HCT116 (cell line): Measurements from ENCODE around the gene PRKAG2. TPM values are rescaled to one million over a fixed set of nuclear protein-coding genes. Genes with fewer than 3 reads are reported as not detected.

Experiments used
- ATAC-seq: fragments of 200-7000 bp; cut with Tn5 transposase; 2 replicates; pipeline ENCODE4 v1.9.1; 2020; ENCODE audit warnings: mild to moderate bottlenecking, moderate library complexity
- BruUV-seq: library from RNA; stranded (reverse); fragments of 400-500 nt; replicated peaks from 2 replicates; lab custom pipeline; 2021; lab: Mats Ljungman, UMichigan
- CTCF ChIA-PET: fragments of 300-600 bp; sonication (Branson Sonifier 250); formaldehyde crosslinking; loops from one replicate; lab custom pipeline; 2021; ENCODE audit warnings: antibody characterized with exemption; lab: Charles Lee
- POLR2A ChIA-PET: fragments of 300-600, 350-600 bp; sonication (Branson Sonifier 250); formaldehyde crosslinking; loops from one replicate; lab custom pipeline; 2021; ENCODE audit warnings: antibody characterized with exemption; lab: Charles Lee
- RAD21 ChIA-PET, 2 experiments: fragments of 300-600 bp; sonication (Branson Sonifier 250); formaldehyde crosslinking; loops; one replicate each; lab custom pipeline; 2023; ENCODE audit warnings: low total read pairs in 2 of 2; ENCODE audit not compliant: uncharacterized antibody in 2 of 2, unreplicated experiment in 2 of 2, low non-redundant PET in 1 of 2; lab: Charles Lee
- DNase-seq: peaks from one replicate; pipeline ENCODE4 v3.0.0-alpha.2; 2010; ENCODE audit warnings: low read depth, low spot score
- H2AFZ ChIP-seq: fragments of 200-600 bp; shearing (Covaris generic), sonication (generic); 2 replicates; pipeline ENCODE4 v1.6.1; 2017; ENCODE audit warnings: low read depth, mixed run types, mixed read lengths, antibody characterized with exemption, low read length; ENCODE audit not compliant: poor library complexity, severe bottlenecking
- H3K27ac ChIP-seq: 2 replicates; pipeline ENCODE4 v1.5.1; 2012; ENCODE audit warnings: low read depth, low read length
- H3K27me3 ChIP-seq: fragments of 200-600 bp; sonication (generic); 2 replicates; pipeline ENCODE4 v1.6.1; 2016; ENCODE audit warnings: mixed run types, low read length, mixed read lengths; ENCODE audit not compliant: insufficient read depth
- H3K36me3 ChIP-seq, 2 experiments: fragments of 200-500 bp in 1 of 2; fragments of 200-600 bp in 1 of 2; sonication (Bioruptor generic) in 1 of 2; sonication (generic) in 1 of 2; 2 replicates each; pipeline versions ENCODE4 v1.5.1 to v1.6.1; 2014 to 2016; ENCODE audit warnings: low read length in 2 of 2, inconsistent platforms in 1 of 2, mixed read lengths in 1 of 2, mixed run types in 1 of 2; ENCODE audit not compliant: insufficient read depth in 2 of 2, control insufficient read depth in 1 of 2
- H3K4me1 ChIP-seq, 2 experiments: fragments of 200-600 bp in 1 of 2; sonication (generic) in 1 of 2; 2 replicates each; pipeline versions ENCODE4 v1.5.1 to v1.6.1; 2012 to 2017; ENCODE audit warnings: low read length in 2 of 2, inconsistent platforms in 1 of 2, mild to moderate bottlenecking in 1 of 2, mixed read lengths in 1 of 2, mixed run types in 1 of 2, moderate library complexity in 1 of 2; ENCODE audit not compliant: insufficient read depth in 2 of 2, control insufficient read depth in 1 of 2
- H3K4me2 ChIP-seq: fragments of 200-600 bp; sonication (generic); 2 replicates; pipeline ENCODE4 v1.6.1; 2017; ENCODE audit warnings: mixed run types, low read length, mixed read lengths
- H3K4me3 ChIP-seq, 2 experiments: fragments of 200-600 bp in 1 of 2; sonication (generic) in 1 of 2; replicated peaks in 1 of 2; 2 replicates each; pipeline ENCODE4 v1.5.1; 2011 to 2016; ENCODE audit warnings: low read length in 2 of 2, control low read depth in 1 of 2, low read depth in 1 of 2, mild to moderate bottlenecking in 1 of 2, mixed read lengths in 1 of 2, mixed run types in 1 of 2
- H3K79me2 ChIP-seq: fragments of 200-600 bp; sonication (generic); 2 replicates; pipeline ENCODE4 v1.6.1; 2017; ENCODE audit warnings: mild to moderate bottlenecking, mixed run types, low read length, moderate library complexity, mixed read lengths; ENCODE audit not compliant: insufficient read depth
- H3K9ac ChIP-seq: fragments of 200-600 bp; sonication (generic); 2 replicates; pipeline ENCODE4 v1.6.1; 2016; ENCODE audit warnings: low read length, mixed read lengths
- H3K9me2 ChIP-seq: fragments of 200-600 bp; sonication (generic), shearing (Covaris generic); 2 replicates; pipeline ENCODE4 v1.6.1; 2017; ENCODE audit warnings: mixed run types, mild to moderate bottlenecking, moderate library complexity; ENCODE audit not compliant: insufficient read depth
- H3K9me3 ChIP-seq, 2 experiments: fragments of 200-500 bp in 1 of 2; fragments of 200-600 bp in 1 of 2; sonication (Bioruptor generic) in 1 of 2; sonication (generic) in 1 of 2; 2 replicates each; pipeline ENCODE4 v1.6.1; 2014 to 2017; ENCODE audit warnings: low read length in 2 of 2, mixed read lengths in 2 of 2, inconsistent platforms in 1 of 2, low read depth in 1 of 2, mild to moderate bottlenecking in 1 of 2, mixed run types in 1 of 2, moderate library complexity in 1 of 2; ENCODE audit not compliant: control insufficient read depth in 1 of 2, insufficient read depth in 1 of 2
- H4K20me1 ChIP-seq: fragments of 200-600 bp; sonication (generic), shearing (Covaris generic); 2 replicates; pipeline ENCODE4 v1.6.1; 2017; ENCODE audit warnings: mixed run types, mild to moderate bottlenecking, moderate library complexity; ENCODE audit not compliant: insufficient read depth
- CBX3 ChIP-seq: IDR thresholded peaks from 2 replicates; pipeline ENCODE4 v1.6.1; 2012; ENCODE audit warnings: low read depth
- CEBPB ChIP-seq: IDR thresholded peaks from 2 replicates; pipeline ENCODE4 v1.6.1; 2012; ENCODE audit warnings: low read depth
- EZH2 ChIP-seq: fragments of 200-600 bp; sonication (generic); IDR thresholded peaks from 2 replicates; pipeline ENCODE4 v1.6.1; 2017; ENCODE audit warnings: antibody characterized with exemption, mixed run types
- POLR2A ChIP-seq: IDR thresholded peaks from 2 replicates; pipeline ENCODE4 v1.7.0; 2011; ENCODE audit warnings: borderline replicate concordance; ENCODE audit not compliant: insufficient read depth, insufficient read length; ENCODE audit errors: extremely low read depth
- POLR2AphosphoS5 ChIP-seq: IDR thresholded peaks from 2 replicates; pipeline ENCODE4 v1.6.1; 2011; ENCODE audit warnings: mild to moderate bottlenecking, low read depth, low read length, moderate library complexity
- SIN3A ChIP-seq: IDR thresholded peaks from 2 replicates; pipeline ENCODE4 v1.6.1; 2012; ENCODE audit warnings: low read depth
- TCF7L2 ChIP-seq: IDR thresholded peaks from 2 replicates; pipeline ENCODE4 v1.7.0; 2011; ENCODE audit warnings: borderline replicate concordance, inconsistent platforms; ENCODE audit not compliant: insufficient read depth, insufficient read length; ENCODE audit errors: extremely low read depth
- YY1 ChIP-seq: IDR thresholded peaks from 2 replicates; pipeline ENCODE4 v1.6.1; 2011; ENCODE audit warnings: low read length, low read depth, moderate library complexity, mild to moderate bottlenecking; ENCODE audit not compliant: insufficient replicate concordance; ENCODE audit errors: extremely low read depth
- ZFX ChIP-seq: fragments of 450-650 bp; IDR thresholded peaks from 2 replicates; pipeline ENCODE4 v1.6.1; 2017
- ZNF274 ChIP-seq: fragments of 200-500 bp; sonication (Bioruptor generic); IDR thresholded peaks from 2 replicates; pipeline ENCODE4 v1.6.1; 2014; ENCODE audit warnings: mild to moderate bottlenecking, low read depth, low read length, inconsistent platforms
- intact Hi-C: fragments of 100-400 bp; cut with micrococcal nuclease; formaldehyde crosslinking; loops from 2 replicates; pipeline ENCODE4 v1.10.0; 2022
- total RNA-seq: library from RNA; stranded (reverse); gene quantifications from one replicate; pipeline ENCODE4 v1.2.1, GENCODE V29; 2021; ENCODE audit not compliant: unreplicated experiment
- TF ChIP-seq, protein P1 (sequence below): IDR thresholded peaks from 2 replicates; pipeline ENCODE4 v1.6.1; 2012
- TF ChIP-seq, protein P2 (sequence below): IDR thresholded peaks from 2 replicates; pipeline ENCODE4 v1.6.1; 2011; ENCODE audit warnings: mild to moderate bottlenecking, low read length, moderate library complexity; ENCODE audit not compliant: insufficient replicate concordance; ENCODE audit errors: extremely low read depth

PRKAG2 gene
- total RNA-seq, 1 experiment from 2014 or later = 23.6 TPM

DNA sequence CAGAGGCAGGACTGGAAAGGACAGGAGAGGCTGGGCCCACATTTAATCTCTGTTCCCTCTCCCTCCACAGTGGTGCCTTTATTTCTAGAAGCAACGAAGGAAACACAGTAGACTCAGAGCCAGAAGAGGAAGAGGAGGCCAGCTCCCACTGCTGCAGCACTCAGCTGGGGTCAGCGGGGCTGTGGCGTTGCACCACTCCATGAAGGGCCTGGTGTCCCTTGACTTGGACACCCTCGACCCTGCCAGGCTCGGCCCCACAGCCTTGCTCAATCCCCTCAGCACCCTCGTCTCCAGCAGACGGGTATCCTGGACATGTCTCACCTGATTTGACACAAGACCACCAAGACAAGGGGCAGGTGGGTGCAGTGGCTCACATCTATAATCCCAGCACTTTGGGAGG lies 38.8 kb downstream of the PRKAG2 start:
- no peak overlapping the region for H2AFZ ChIP-seq
- no peak overlapping the region for H3K4me2 ChIP-seq
- H3K27me3 ChIP-seq = no peaks in the 10 kb centered on the region
- intact Hi-C loops = no loop called here
- no peak for ATAC-seq
- H3K36me3 ChIP-seq = no peaks in the 10 kb centered on the region
- H3K4me3 ChIP-seq = no peak overlapping the region
- no TSS peak for BruUV-seq
- CTCF ChIA-PET = no interaction called here
- TF ChIP-seq POLR2A = no peak
- TF ChIP-seq EZH2 = no peak
- TF ChIP-seq TCF7L2 = no peak
- TF ChIP-seq ZFX = no peak
- TF ChIP-seq YY1 = no peak
- TF ChIP-seq CBX3 = no peak
- no peak for TF ChIP-seq CEBPB
- TF ChIP-seq SIN3A = no peak
- no peak for TF ChIP-seq ZNF274
- TF ChIP-seq POLR2AphosphoS5 = no peak
- TF ChIP-seq, protein P1, sequence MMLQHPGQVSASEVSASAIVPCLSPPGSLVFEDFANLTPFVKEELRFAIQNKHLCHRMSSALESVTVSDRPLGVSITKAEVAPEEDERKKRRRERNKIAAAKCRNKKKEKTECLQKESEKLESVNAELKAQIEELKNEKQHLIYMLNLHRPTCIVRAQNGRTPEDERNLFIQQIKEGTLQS = no peak
- TF ChIP-seq, protein P2, sequence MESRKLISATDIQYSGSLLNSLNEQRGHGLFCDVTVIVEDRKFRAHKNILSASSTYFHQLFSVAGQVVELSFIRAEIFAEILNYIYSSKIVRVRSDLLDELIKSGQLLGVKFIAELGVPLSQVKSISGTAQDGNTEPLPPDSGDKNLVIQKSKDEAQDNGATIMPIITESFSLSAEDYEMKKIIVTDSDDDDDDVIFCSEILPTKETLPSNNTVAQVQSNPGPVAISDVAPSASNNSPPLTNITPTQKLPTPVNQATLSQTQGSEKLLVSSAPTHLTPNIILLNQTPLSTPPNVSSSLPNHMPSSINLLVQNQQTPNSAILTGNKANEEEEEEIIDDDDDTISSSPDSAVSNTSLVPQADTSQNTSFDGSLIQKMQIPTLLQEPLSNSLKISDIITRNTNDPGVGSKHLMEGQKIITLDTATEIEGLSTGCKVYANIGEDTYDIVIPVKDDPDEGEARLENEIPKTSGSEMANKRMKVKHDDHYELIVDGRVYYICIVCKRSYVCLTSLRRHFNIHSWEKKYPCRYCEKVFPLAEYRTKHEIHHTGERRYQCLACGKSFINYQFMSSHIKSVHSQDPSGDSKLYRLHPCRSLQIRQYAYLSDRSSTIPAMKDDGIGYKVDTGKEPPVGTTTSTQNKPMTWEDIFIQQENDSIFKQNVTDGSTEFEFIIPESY = no peak
- TF ChIP-seq, all 23 proteins: peak for 0
- Histone ChIP-seq H3K9me3 (no peaks in the 10 kb centered on the region), H3K79me2 (no peaks in the 10 kb centered on the region), H3K27ac (no peak overlapping the region), H3K9ac (no peak overlapping the region), H3K9me2 (no peaks in the 10 kb centered on the region), H3K4me1 (no peaks in the 10 kb centered on the region), H4K20me1 (no peaks in the 10 kb centered on the region)
- DNase-seq = no peak
- ChIA-PET RAD21 (no interaction called here), POLR2A (no interaction called here)
